HG03460 (cell line): ENCODE results near the gene BABAM2.
"Not testable (repeated sequence)": the region's sequence is repeated elsewhere in the genome, so short reads cannot be mapped to it uniquely, and the experiment has no call there.

Source experiments
- ATAC-seq: cut with Tn5 transposase; IDR thresholded peaks from one replicate; pipeline ENCODE4 v1.9.1; 2021; ENCODE audit not compliant: unreplicated experiment

Gene BABAM2

DNA sequence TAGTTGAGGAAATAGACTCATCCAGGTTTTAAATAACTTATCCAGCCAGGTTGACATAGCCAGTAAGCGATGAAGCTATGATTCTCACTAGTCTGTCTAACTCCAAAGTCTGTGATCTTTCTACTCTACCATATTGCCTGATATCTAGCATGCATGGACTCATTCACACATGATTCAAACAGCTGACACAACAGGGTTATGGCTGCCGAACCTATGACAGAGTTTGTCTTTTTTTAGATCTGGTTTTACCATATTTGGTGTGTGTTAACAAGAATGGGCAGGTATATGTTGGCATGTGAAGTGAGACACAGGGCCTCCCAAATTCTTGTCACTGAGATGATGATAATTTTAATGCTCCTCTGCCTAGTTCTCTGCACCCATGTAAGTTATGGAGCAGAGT lies 210.6 kb downstream of the BABAM2 start:
- ATAC-seq = no peak

DNA sequence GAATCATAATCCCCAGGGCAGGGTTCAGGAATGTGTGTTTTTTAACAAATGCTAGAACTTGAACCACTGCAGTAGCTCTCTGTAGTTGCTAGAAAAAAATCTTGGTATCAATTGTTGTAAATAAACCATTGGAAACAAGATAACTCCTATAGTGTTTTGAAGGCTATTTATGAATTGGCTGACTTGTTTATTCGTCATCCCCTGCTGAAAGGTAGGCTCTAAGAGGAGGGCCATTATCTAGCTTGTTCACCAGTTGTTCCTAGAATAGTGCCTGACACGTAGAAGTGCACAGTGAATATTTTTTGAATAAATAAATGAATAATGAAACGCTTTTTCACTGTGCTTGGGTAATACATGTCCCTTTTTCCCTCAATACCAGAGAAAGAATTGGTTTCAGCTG lies 211.4 kb downstream of the BABAM2 start:
- no peak for ATAC-seq

DNA sequence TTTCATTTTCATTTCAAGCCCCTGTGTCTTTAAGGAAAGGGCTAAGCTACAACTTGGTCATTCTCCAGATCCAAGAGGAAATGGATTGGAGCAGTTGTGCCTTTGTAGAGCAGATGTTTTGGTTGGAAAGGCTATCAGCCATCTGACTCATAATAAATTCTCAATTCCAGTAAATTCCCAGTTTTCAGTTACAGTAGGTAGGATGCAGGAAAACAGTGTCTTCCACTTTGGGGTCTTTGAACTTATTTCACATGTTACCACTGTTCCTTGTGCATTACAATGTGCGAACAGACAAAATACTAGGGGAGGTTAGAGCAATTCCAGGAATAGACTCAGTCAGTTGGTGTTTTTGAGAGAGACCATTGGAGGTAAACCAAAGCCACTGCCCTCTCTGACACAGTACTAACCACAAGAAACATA lies 211.9 kb downstream of the BABAM2 start:
- ATAC-seq = no peak

DNA sequence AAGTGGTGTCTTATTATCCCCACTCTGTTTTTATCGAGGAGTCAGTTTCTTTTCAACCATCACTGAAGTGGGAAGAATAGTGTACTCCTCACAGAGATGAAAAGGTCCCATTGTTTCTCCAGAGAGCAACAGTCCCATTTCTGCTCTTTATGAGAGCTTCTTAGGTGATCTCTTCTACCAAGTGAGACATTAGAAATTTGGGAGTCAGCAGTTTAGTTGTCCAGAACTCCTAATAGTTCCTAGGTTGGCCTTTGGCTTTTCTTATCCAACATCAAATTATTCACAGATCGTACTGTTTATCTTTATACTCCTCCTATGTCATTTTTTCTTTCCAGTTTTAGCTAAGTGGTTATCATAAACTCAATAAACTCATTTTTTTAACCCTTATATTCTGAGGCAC lies 213.1 kb downstream of the BABAM2 start:
- no peak for ATAC-seq

DNA sequence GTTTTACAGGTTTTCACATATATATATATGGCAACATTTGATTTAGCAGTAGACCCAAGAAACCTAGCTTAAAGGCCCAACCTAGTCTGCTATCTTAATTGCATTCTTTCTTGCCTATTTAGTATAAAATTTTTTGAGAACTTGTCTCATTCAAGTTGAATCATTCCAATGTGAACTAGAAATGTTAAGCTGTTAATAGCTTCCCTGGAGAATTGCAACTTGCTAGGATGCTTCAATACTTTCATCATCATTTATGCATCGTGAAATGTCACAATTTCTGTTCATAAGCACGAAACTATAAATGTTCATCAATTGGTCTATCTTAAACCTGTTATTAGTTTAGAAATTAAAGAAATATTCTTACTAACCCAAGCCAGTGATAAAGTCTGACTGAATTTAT lies 217.6 kb downstream of the BABAM2 start:
- no peak for ATAC-seq

DNA sequence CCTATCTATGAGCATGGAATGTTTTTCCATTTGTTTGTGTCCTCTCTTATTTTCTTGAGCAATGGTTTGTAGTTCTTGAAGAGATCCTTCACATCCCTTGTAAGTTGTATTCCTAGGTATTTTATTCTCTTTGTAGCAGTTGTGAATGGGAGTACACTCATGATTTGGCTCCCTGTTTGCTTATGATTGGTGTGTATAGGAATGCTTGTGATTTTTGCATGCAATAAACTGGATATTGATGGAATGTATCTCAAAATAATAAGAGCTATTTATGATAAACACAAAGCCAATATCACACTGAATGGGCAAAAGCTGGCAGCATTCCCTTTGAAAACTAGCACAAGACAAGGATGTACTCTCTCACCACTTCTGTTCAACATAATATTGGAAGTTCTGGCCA lies 223.2 kb downstream of the BABAM2 start:
- not testable (repeated sequence) for ATAC-seq

DNA sequence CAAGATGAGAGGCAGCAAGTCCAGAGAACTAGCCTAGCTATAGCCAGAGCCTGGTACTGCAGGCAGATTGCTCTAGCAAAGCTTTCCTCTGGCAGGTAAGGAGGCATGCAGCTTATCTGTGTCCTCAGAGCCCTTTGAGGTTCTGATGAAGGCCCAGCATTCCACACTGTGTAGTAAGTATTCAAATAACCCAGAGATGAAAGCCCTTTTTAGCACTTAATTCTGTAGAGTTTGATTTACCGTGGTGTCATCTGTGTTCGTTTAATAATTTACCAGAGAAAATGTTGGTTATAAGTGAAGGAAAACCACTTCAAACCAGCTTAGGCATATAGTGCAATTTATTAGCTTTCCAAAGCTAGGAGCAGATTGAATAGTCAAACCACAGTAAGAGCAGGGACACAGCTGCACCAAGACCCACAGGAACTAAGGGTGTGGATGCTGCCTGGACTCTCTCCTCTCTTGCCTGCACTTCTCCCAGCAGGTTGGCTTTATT lies 226.6 kb downstream of the BABAM2 start:
- no peak for ATAC-seq

DNA sequence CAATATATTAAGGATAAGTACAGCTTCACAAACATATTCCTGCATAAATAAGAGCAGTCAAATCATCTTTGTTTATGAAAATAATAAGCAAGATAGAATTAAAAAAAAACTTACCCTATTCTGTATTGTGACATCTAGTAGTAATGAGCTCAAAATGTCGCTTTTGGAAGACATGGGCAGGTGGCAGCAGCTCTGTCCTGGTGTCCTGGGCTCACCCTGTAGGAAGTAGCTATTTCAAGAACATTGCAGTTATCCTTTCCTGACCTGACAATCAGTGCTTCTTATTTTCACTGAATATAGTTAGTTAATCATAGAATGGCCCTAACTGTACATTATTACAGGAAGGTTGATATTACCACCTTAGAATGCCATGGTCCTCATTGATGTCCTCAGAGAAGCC lies 229.1 kb downstream of the BABAM2 start:
- no peak for ATAC-seq

DNA sequence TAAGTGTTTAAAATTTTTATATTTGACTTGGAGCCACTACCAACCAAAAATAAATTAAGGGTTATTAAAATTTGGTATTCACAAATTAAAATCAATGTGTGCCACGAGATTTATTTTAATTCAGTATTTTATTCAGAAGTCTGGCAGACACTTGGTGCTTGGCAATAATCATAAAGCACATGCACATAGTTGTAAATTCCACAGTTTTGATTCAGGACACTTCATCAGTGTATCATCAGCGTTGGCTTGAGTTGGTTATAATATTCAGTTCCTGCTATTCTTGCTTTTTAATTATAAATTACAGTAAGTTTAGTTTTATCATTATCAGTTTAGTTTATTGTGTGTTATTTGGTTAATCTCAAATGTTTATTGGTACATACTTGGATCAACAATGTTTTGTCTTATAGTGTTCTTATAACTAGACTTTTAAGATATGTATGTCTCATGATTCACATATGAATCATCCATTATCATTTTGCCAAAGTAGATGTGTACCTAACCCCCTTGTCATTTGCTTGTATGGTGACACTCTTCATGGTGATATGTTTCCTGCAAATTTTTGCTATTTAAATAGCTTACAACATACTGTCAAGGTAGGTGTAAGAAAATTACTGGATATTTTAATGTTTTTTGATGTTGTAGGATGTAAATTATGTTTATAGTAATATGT lies 237.9 kb downstream of the BABAM2 start:
- no peak for ATAC-seq

DNA sequence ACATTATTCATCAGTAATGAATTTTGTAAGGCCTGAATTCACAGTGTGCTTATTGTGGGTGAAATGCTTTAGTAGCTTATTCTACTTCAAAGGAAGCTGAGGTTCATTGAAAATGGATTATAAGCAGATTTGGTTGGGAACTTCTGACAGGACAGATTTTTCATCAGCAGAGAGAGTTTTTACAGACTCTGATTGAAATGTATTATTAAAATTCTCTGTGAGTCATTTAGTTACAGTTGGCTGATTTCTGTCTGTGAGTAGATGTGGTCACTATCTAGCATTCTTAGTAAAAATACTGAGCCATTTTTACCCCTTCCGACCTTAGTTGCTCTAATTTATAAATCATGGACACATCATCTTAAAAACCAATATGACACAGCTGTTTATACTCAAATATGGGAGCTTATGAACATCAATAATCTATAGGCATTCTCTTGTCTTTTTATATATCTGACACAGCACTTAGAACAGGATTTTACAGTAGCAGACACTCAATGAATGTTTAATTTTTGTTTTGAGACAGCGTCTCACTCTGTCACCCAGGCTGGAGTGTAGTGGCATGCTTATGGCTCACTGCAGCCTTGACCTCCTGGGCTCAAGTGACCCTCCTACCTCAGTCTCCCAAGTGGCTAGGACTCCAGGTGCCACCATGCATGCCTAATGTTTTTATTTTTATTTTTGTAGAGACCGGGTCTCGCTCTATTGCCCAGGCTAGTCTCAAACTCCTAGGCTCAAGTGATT lies 239.6 kb downstream of the BABAM2 start:
- ATAC-seq = no peak

DNA sequence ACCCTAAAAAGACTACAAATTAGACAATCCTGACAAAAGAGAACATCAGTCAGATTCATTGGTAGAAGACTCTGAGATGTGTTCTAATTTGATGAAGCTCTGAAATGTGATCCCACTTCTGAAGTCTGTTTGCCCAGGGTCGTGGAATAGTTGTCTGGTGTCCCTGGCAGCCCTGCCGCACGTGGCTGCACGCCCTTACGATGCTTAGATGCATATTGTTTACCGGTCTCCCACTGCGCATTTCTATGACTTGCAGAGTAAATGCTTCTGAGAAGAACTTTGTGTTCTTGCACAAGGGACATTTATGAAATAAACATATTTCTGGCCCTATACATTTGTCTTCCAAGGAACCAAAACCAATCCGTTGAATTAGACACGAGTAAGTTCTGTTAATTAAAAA lies 243.2 kb downstream of the BABAM2 start:
- ATAC-seq = no peak

DNA sequence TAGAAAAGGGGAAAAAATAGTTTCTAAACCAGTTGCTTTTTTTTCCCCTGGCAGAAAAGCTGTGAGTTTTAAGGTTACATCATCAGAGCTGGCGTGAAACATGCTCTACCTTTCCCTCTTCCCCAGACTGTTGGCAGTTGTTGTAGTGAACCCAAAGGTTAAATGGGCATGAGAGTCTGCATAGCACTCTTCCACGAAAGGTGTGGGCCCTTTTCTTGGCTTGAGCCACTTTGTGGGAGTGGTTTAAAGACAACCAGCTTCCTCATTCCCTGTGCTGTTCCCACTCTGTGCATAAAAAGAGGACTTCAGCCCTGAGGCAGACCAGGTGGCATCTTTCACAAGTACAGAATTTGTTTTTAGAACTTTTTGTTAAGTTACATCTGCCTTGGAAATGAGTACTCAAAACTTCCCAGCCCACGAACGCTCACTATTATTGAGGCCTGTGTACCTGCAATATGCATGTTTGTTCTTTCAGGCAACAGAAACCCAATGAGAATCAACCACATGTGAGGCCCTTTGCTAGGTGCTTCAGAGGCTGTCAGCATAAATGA lies 243.8 kb downstream of the BABAM2 start:
- ATAC-seq = no peak

DNA sequence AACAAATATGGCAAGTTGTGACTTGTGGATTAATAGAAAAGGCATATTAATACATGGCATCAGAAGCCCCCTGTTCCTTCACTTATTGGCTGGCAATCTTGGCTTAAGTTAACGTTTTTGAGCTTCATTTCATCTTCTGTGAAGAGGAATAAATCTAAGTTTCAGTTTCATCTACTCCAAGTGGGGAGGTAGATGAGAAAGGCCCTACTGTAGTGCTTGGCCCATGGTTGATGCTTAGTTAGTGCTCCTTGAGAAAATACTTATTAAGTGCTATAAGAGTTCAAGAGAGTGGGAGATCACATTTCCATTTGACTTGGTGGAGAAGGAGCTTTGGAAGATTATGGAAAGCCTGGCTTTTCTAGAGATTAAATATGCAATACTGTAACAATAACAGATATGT lies 244.3 kb downstream of the BABAM2 start:
- ATAC-seq = no peak

DNA sequence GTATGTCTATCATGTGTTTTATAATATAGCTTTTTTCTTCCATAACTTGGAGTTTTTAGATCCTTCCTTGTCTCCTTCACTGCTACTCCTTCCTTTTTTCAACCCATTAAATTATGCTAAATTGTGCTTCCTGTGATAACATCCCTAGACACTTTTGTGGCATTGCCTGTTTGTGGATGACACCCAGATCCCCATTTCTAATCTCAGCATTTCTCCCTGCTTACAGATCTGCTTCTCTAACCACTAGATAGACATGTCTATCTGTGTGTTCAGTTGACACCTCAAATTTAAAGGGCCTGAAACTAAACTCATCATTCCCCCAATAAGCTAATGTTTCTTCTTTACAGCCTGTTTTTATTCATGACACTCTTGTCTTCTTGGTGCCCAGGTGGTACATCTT lies 244.8 kb downstream of the BABAM2 start:
- no peak for ATAC-seq

DNA sequence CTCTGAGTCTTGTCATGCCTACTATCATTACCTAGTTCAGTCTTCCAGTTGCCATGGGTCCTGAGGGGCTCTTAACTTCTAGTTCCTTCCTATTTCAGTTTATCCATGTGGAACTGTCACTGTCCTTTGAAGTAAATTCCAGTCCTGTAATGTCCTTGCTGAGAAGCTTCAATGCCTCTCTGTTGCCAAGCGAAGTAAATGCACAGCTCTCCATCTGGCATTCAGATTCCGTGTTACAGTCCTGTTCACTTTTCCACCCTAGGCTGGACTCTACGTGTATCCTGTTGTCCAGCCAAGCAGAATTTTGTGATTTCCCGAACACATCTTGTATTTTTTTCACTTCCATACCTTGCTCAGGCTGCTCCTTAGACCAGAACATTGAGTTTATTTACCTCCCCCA lies 245.3 kb downstream of the BABAM2 start:
- no peak for ATAC-seq

DNA sequence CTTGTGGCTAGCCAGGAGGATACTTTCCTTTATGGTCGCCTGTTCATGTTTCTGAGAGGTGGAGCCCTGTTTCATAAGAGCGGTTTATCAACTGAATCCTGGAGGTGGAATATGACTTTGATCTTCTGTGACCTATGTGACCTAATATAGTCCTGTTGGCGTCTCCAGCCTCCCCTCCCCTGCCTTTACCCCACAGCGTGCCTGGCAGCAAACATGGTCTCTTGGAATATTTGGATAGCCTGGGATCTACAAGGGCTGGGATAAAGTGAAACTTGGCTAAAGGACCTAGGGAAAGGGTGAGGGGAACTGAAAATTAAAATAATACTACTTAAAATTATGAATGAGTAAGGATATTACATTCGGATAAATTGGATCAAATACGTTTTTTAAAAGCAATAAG lies 246.0 kb downstream of the BABAM2 start:
- ATAC-seq = no peak

DNA sequence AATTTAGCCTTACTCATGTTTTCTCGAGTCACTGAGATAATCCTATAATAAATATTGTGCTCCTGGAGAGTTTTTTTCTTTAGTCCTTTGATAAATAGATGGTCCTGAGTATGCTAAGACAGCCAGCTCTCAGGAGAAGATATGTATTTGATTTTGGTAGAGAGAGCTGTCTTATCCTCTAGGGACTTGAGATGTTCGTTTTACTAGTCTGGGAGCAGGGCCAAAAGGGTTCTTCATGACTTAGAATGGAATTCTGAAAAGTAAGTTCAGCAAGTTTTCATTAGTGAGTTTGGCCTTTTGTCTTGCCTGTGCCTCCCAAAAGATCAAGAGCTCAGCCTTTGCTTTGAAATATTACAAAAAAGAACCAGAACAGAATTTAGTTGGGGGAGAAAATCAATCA lies 246.7 kb downstream of the BABAM2 start:
- no peak for ATAC-seq

DNA sequence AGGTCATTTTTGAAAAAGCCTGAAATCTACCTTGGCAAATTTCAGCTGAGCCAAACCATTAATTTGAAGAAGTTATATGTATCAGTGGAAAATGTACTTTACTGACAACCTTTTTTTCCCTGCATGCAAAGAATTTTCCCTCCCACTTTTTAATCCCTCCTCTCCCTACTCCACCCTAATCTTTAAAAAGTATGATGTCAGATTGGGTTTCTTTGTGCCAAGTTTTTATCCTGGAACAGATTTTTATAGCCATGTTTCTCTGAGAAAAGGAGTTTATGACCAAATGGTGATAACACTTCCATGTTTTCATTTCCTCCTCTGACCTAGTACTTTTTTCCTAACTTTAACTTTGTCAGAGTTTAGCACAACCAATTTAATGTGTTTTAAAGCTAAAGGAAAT lies 251.9 kb downstream of the BABAM2 start:
- ATAC-seq = no peak

DNA sequence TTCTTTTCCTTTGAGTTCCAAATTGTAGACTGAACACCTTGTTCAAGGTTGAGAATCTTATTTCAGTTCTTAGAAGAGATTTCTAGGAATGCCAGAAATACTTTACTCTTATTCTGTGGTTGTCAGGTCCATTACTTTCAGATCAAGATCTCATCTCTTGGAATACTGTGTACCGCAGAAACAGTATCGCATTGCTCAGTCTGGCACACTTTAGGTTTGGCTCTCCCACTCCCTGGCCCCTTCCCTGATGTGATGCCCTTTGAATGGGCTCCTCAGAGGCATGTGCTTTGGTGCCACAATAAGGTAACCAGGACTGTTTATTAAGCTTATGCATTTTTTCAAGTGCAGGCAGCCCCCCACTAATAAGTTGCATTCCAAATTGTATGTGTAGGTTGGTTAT lies 257.5 kb downstream of the BABAM2 start:
- ATAC-seq = no peak

DNA sequence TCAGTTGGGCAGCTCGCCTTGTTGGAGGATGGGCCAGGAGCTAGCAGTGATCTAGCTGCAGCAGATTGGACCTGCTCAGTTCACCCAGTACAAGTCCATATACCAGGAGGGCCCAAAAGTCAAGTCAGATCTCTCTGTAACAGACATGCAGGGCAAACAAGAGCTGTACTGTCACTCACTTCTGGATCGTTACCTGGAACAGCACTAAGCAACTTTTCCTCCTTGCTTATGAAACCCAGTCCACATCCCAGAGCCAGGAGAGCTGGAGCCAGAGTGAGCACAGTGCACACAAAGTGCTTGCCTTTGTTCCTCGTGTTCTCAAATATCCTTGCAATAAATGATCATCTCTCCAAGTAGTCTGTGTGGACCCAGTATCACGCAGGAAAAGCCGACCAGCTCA lies 258.0 kb downstream of the BABAM2 start:
- ATAC-seq = no peak

DNA sequence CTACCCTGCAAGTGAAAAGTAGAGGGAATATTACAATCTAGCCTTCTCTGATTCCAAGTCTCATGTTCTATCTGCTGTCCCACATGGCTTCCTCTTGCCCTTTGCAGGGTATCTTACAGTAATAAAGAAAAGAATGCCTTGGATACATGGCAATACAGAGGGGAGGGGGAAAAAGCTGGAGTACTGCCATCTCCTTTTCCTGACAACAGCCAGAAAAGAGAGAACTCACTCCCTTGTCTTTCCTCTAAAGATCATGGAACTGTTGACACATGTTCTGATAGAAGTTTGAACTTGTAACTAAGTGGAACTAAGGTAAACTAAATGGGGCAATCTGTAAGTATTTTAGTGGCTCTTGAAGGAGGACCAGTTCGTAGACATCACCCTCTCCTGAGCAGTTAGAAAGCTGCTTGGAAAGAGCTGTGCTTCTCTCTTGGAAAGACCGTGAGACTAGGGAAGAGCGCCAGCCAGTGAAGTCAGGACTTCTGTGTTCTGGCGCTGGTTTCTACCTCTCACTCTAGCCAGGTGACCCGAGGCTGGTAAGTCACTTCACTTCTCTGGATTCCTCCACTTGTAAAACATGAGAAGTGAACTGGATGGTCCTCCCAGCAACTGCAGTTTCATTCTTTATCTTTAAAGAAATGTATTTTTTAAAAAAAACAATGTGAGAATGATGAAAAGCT lies 259.8 kb downstream of the BABAM2 start:
- no peak for ATAC-seq

DNA sequence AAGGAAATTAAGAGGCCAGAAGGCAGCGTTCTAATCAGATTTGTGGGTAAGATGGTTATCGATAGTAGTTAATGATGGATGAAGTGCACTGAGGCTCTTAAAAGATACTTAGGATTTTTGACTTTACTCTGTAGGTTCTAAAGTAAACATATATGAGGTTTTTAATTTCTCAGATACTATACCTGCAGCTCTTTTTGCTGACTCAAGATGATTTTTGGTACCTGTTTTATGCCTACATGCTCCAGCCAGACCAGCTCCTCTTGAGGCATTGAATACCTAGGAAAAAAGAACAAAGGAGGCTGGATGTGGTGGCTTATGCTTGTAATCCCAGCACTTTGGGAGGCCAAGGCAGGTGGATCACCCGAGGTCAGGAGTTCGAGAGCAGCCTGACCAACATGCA lies 260.5 kb downstream of the BABAM2 start:
- no peak for ATAC-seq
